ENCODE data around the gene MLYCD. TPM values are rescaled to one million over a fixed set of nuclear protein-coding genes. Genes with fewer than 3 reads are reported as not detected.

MLYCD gene
- total RNA-seq, 1 donor from 2014 or later = 3.6 TPM

DNA sequence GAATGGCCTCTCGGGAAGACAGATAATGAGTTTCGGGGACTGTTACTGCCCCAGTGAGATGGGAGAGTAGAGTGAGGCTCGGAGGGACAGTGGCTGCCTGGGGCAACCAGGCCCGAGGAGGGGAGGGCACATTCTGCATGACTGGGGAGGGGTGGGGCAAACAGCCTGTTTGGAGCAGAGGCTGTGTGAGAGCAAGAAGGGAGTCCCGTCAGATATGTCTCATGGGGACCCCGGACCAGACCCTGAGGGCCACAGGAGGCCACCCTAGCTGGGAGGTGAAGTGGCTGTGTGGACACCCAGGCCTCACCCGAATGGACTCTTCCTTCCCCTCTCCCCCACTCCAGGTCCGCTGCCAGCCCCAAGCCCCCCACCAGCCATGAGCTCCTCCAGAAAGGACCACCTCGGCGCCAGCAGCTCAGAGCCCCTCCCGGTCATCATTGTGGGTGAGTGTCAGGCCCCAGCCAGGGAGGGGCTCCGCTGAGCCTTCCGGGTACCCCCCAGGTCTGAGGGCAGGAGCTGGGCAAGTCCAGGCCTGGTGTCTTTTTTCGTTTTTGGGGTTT is 58.5 kb downstream of the MLYCD start:
- no peak for DNase-seq

- no peak for DNase-seq
Observed at GRCh38 chr16:83958137-83958845, 59.4 kb downstream of the MLYCD start.

GRCh38 chr16:83958846-83959565 is 60.1 kb downstream of the MLYCD start:
- no peak for DNase-seq

DNA sequence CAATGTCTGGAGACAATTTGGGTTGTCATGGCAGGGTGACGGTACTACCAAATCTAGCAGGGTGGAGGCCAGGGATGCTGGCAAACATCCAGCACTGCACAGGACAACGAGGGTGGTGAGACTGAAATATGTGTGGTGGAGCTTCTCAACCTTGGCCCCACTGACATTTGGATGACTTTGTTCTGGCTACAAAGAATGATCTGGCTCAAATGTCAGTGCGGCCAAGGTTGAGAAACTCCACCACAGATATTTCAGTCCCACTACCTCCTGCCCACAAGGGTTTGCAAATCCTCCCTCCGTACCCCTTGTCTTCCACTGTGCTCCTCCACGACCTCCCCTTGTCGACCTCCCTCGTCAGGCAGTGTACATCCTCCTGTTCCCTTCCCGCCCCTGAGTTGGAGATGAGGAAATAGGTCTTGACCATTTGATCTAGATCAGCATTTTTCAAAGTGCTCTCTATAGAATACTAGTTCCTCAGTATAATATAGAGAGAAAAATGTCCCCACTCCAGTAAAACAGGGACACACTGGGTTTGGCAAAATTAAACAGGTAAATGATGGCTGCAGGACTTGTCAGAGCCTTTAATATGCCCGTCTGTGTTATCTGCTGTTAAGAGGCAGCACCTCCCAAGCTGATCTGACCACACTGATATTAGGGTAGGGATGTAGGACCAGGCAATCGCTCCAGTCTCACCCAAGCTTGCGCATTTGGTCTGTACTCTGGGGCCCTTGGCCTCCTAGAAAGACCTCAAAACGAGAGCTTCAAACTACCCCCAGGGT is 60.9 kb downstream of the MLYCD start:
- DNase-seq = no peak

DNA sequence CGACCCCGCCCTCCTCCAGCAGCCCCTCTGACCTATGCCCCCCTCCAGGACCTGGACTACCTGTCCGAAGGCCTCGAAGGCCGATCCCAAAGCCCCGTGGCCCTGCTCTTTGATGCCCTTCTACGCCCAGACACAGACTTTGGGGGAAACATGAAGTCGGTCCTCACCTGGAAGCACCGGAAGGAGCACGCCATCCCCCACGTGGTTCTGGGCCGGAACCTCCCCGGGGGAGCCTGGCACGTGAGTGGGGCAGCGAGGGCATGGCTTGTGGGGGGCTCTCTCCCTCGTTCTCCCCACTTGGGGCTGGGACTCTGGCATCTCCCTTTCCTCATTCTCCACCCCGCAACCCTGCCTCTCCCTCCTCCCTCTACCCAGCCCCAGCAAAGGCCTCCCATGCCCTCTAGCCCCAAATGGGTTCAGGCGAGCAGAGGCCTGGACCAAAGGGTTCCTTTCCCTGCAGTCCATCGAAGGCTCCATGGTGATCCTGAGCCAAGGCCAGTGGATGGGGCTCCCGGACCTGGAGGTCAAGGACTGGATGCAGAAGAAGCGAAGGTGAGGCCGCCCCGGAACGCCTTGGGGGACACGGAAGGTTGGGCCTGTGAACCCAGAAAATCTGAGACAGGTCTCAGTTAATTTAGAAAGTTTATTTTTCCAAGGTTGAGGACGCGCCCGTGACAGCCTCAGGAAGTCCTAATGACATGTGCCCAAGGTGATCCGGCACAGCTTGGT is 61.8 kb downstream of the MLYCD start:
- DNase-seq = no peak

DNA sequence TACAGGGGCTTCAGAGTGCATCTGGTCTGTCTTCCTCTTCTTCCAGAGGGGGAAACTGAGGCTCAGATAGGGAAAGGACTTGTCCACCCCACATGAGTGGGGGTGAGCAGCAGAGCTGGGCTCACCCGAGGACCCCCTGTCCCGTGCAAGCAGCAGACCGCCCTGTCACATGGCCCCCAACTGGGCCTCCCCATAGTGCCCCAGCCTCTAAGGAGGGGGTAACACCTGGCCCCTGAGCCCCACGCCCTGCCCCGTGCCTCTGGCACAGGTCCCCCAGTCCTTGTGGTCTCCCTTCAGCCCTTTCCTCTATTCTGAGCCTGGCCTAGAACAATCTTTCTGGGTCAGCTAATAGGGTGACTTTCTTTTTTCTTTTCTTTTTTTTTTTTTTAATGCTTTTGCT is 62.7 kb downstream of the MLYCD start:
- DNase-seq = no peak

GRCh38 chr16:83963277-83964119 is 64.6 kb downstream of the MLYCD start:
- DNase-seq = no peak

DNA sequence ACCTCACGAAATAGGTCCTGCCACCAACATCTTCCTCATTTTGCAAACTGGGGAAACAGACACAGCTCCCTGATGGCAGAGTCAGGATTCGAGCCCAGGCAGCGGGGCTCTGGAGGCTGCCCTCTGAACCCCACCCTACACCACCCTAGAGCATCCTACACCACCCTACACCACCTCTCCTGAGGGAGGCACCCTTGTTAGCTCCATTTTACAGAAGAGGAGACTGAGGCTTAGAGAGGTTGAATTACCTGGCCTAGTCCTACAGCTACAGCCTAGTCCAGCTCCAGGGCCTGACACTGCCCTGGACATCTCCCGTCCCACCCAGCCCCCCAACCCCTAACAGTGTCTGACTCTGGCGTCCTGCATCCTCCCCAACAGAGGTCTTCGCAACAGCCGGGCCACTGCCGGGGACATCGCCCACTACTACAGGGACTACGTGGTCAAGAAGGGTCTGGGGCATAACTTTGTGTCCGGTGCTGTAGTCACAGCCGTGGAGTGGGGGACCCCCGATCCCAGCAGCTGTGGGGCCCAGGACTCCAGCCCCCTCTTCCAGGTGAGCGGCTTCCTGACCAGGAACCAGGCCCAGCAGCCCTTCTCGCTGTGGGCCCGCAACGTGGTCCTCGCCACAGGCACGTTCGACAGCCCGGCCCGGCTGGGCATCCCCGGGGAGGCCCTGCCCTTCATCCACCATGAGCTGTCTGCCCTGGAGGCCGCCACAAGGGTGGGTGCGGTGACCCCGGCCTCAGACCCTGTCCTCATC is 65.9 kb downstream of the MLYCD start:
- DNase-seq = no peak

- DNase-seq = no peak
Observed at GRCh38 chr16:83965444-83966152, 66.7 kb downstream of the MLYCD start.

GRCh38 chr16:83966153-83966696 is 67.3 kb downstream of the MLYCD start:
- DNase-seq = no peak

DNA sequence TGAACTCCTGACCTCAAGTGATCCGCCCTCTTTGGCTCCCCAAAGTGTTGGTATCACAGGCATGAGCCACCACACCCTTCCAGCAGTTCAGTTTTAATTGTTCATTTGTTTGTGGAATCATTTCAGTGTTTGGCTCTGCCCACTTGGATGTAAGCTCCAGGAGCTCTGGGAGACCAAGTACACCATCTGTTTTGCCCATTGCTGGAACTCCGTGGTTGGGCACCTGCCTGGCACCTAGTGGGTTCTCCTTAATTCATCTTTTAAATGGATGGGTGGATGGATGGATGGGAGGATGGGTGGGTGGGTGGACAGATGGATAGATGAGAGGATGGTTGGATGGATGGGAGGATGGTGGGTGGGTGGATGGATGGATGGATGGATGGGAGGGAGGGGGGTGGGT is 68.2 kb downstream of the MLYCD start:
- no peak for DNase-seq

DNA sequence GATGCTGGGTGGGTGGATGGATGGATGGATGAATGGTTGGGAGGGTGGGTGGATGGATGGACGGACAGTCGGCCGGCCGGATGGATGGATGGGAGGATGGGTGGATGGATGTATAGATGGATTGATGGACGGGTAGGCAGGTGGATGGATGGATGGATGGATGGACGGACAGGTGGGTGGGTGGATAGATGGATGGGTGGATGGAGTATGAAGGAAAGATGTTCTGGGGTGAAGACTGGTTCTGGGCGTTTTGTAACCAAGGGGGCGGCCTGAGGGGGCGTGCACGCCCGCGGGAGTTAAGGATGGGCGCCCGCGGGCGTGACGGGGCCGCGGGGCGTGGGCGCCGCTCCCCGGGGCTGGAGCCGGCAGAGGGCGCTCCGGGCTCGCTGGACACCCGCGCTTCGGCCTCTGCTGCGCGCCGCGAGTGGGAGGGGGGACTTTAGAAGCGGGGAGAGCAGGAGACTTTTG is 69.0 kb downstream of the MLYCD start, which contains the start of gene NECAB2:
Gene NECAB2, plus strand, starts transcription at position 407 of the 468 bp plus-strand sequence. CDS start 405 bp downstream, outside the sequence.
- DNase-seq = no peak

DNA sequence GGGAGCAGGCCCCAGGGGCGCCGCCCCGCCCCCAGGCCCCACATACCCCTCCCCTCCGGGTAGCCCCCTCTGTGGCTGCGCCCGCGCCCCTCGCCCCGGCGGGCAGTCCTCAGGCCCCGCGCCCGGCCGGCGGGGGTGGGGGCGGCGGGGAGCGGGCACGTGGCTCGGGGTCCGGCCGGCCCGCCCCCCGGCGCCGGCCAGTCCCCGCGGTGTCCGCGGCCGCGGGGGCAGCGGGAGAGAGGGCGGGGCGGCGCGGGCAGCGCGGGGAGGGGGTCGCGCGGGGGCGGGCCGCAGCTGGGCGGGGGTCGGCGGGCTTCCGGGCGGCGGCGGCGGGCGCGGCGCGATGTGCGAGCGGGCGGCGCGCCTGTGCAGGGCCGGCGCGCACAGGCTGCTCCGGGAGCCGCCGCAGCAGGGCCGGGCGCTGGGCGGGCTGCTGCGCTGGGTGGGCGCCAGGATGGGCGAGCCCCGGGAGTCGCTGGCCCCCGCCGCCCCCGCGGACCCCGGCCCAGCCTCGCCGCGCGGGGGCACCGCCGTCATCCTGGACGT is 69.5 kb downstream of the MLYCD start:
- DNase-seq = no peak

- no peak for DNase-seq
Observed at GRCh38 chr16:83968891-83969649, 70.2 kb downstream of the MLYCD start.

DNA sequence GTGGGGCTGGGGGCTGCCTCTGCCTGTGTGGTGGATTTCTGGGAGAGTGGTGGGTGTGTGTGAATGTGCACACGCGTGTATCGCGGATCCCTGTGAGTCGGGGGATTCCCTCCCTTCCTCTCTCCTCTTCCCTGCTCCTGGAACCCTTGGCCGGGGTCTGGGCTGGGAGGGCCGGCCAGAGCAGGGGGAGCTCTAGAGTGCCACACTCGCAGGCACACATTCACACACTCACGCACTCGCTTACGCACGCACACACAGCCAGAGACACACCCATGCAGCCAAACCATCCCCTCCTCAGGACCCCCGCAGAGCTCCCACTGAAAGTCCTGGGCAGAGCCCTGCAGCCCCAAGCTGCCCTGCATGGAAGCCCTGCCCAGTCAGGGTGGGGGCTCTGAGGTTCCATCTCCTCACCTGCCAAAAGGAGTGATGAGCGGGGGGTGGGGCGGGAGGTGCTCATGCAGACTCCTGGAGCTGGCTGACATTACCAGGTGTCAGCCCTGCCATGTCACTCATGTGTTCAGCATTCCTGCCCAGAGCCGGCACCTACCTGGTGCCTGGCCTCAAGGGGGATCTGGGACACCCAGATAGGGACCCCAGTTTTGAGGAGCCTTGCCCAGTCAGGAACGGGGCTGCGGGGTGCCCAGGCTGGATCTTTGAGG is 71.0 kb downstream of the MLYCD start:
- DNase-seq = no peak

DNA sequence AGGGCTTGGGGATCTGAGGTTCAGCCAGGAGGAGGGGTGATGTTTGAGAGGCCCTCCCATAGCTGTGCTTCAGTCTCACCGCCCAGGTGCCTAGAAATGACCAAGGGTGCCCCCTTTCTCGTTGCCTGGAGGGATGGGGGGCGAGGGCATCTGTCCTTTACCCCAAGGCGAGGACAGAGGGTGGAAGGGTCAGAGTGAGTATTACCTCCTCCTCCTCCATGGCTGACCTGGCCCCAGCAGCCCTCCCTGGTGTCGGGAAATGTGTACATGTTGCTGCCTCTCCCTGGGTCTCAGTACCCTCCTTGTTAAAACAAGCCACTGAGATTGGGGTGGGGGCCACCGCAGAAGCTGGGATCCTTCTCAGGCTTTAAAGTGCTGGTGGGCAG is 71.5 kb downstream of the MLYCD start:
- no peak for DNase-seq
